Midbrain (tissue), 1 donor: ENCODE measurements around the gene FBL.

Experiments used
- DNase-seq: peaks from one replicate; lab custom pipeline; 2025; lab: John Stamatoyannopoulos, UW

The FBL gene

GRCh38 chr19:39842693-39843435 is 3.3 kb downstream of the FBL start:
- DNase-seq, result no peak

- DNase-seq, result no peak
These were observed 5.1 kb downstream of the FBL start for GRCh38 chr19:39841041-39841440.

DNA sequence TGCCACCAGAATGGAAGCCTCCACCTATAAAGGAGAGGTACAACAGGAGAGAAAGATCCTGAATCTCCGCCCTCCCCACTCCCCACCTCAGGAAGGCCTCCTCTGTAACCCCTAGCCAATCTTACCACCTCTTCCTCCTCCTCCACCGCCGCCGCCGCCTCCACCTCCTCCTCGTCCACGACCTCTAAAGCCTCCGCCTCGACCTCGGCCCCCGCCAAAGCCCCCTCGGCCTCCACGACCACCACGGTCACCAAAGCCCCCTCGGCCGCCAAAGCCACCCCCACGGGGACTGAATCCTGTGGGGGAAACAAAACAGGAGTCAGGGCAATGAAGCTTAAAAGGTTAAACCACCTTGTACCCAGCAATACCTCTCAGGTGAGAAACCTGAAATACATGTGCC is 5.7 kb downstream of the FBL start:
- DNase-seq, result no peak

DNA sequence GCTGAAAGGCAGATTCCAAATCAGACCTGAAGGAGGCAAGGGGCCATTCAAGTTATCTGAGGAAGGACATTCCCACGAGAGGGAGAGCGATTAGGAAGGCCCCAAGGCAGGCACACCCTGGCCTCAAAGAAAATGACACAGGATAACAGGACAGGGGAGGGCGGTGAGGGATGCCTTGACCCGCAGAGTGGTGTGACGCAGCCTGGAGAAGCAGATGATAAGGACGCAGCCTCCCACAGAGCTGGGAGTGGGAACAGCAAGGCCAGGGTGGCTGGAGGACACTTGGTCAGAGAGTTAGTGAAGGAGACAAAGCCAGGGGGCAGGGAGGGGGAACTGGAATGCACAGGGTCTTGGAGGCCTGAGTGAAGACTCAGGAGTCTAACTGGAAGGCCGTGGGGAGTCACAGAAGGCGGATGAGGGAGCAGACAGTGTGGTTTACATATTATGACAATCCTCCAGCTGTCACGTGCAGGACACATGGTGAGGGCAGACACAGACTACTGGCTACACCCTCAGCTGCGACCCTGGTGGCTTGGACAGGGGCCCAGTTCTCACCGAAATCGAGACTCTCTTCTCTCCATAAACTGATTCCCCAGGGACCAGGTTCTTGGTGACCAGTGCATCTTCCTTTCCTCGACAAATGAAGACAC is 6.4 kb downstream of the FBL start:
- DNase-seq, result no peak

DNA sequence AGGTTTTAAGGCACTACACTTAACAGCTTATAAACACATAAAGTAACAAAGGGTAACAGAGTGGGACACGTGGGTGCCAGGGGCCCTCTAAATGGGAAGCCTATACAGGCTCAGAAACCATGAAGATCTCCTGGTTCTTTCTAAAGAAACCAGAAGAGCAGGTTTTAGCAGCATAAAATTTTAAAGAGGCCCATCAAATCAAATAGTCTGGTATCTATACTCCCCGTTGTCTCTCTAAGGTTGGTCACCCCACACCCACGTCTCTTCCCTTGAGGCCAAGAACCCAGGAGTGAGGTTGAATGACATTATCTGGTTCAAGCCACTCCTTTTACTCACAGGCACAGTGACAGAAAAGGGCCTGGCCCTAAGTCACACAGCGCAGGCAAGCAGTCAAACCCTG is 7.6 kb downstream of the FBL start:
- DNase-seq, result no peak

GRCh38 chr19:39837978-39838377 is 8.2 kb downstream of the FBL start:
- DNase-seq, result no peak

- no peak for DNase-seq
These were observed 11.8 kb downstream of the FBL start for GRCh38 chr19:39834287-39834841.

DNA sequence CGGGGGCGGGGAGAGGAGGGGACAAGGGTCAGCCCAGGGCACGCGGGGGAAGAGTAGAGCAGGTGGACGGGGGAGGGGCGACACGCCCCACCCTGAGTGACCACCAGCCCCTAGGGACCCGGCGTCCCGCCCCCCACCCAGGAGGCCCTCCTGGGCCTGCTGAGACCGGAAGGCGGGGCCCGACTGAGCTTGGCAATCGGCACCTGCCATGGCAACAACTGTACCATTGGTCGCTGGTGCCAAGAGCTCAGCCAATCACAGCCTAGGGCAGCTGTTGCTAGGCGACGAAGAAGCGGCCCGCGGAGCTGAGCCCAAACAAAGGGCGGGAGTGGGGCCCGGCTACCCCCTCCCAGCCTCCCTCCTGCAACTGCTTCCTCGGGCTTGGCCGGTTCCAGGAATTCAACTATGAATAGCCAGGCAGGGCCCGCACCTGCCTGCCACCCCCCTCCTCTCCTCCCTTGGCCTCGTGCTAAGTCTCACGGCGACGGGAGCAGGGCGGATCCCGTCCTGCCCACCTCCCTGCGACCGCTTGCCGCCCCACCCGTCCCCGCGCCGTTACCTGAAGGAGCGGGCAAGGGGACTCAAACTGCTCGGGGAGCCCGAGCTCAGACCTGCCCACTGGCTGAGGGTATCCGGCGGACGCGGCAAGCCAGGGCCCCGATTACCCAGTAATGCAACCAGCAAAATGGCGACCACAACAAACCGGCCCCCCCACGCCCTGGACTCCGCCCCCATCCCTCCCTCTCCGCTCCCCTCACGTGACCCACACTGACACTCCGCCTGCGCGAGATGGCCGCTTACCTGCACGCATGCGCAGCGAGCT is 12.5 kb downstream of the FBL start, which contains the start of gene DYRK1B:
DYRK1B (minus strand) TSS at position 699 of the 823 bp plus-strand sequence. CDS start 2,295 bp downstream, outside the sequence.
- peak; percentile 97 for DNase-seq

GRCh38 chr19:39833160-39833463 is 13.1 kb downstream of the FBL start:
- DNase-seq, result no peak

- no peak for DNase-seq
These were observed 13.7 kb downstream of the FBL start for GRCh38 chr19:39832341-39833083.

DNA sequence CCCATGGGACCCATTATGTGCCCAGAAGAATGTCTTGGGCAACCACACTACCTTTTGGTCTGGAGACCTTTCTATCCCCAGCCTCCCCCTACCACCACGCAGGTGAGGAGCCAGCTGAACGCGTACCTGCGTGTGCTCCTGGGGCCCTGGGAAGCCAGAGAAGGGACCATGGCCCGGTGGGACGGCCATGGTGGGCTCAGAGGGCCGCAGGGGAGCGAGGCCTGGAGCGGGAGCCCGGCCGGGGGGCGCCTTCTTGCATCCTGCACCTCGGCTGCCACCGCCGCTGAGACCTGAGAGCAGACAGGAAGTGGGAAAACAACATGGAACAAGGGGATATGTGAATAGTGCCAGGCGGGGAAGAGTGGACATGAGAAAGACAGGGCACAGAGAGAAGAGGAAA is 14.5 kb downstream of the FBL start:
- no peak for DNase-seq

GRCh38 chr19:39830847-39831246 is 15.3 kb downstream of the FBL start:
- DNase-seq, result no peak

GRCh38 chr19:39830406-39830805 is 15.8 kb downstream of the FBL start:
- no peak for DNase-seq

- DNase-seq, result no peak
These were observed 16.4 kb downstream of the FBL start for GRCh38 chr19:39829702-39830275.

DNA sequence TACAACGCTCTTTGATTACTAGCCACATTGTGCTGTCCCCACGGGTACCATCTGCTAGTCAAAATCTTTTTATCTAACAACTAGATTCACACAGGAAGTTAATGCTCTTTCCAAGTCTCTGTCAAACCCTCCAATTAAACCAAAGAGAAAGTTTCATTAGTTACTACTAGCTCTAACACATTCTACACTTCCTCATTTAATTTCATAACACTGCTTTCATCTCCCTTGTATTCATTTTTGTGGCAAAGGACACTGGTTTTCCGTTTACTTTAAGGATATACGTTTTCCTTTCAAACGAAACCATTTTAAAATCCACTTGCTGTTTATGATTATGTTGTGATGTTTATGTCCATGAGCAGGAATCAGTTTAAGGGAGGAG is 17.5 kb downstream of the FBL start:
- DNase-seq, result no peak

GRCh38 chr19:39828015-39828653 is 18.0 kb downstream of the FBL start:
- no peak for DNase-seq

GRCh38 chr19:39827216-39827615 is 19.0 kb downstream of the FBL start:
- no peak for DNase-seq

- DNase-seq, result no peak
These were observed 19.8 kb downstream of the FBL start for GRCh38 chr19:39826311-39826945.

GRCh38 chr19:39825531-39826076 is 20.6 kb downstream of the FBL start:
- DNase-seq, result no peak

DNA sequence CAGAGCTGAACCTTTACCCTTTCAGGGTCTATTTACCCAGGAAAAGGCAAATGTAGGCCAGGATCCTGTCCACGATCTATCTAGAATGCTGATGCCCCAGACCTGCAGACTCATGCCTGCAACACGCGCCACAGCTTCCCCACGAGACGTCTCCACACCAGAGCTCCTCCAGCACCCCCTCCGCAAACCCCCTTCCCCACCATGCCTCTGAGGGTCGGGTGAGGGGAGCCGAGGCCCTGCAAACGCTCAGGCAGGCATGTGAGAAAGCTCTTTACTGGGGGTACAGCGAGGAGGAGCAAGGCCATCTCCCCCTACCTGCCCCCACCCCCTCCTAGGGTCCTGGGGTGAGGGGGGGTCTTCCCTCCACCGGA is 21.1 kb downstream of the FBL start:
- no peak for DNase-seq
